Erythroblast (primary cell): Measurements from ENCODE around the gene C3.

Source experiments
- DNase-seq, 2 experiments: peaks; one replicate each; lab custom pipeline; 2025; lab: John Stamatoyannopoulos, UW
- GATA1 ChIP-seq: IDR thresholded peaks from 2 replicates; pipeline ENCODE4 v1.6.1; 2011; ENCODE audit warnings: low read depth, mild to moderate bottlenecking, control low read depth, low read length, moderate library complexity
- POLR2A ChIP-seq: IDR thresholded peaks from 2 replicates; pipeline ENCODE4 v1.6.1; 2011; ENCODE audit warnings: mild to moderate bottlenecking, low read length

C3 gene

DNA sequence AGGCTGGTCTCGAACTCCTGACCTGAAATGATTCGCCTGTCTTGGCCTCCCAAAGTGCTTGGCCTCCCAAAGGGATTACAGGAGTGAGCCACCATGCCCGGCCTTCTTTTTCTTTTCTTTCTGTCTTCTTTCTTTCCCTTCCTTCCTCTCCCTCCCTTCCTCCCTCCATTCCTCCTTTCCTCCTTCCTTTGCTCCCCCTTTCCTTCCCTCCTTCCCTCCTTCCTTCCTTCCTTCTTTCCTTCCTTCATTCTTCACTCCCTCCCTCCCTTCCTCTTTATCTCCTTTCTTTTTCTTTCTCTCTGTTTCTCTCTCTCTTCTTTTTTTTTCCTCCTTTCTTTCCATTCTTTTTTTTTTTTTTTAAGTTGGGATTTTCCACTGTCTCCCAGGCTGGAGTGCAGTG, 12.1 kb downstream of the C3 start:
- TF ChIP-seq GATA1: no peak
- TF ChIP-seq POLR2A: no peak

DNA sequence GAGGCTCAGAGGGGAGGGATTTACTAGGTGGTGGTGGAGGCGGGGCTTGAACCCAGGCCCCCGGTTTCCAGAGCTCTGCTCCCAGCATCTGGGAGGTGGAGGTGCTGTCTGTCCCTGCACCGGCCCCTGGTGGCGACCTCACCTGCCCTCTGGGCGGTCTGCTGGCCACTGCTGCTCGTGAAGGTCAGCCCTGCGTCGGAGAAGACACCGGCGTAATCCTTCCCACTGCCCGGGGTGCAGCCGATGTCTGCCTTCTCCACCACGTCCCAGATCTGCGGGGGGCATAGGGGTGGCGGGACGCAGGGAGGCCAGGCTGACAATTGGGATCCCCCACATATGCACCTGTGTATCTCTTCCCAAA, 12.8 kb downstream of the C3 start:
- no peak for TF ChIP-seq POLR2A
- no peak for TF ChIP-seq GATA1
- no peak for DNase-seq

More for the DNA sequence above, 12.1 kb downstream of the C3 start:
- no peak for DNase-seq

DNA sequence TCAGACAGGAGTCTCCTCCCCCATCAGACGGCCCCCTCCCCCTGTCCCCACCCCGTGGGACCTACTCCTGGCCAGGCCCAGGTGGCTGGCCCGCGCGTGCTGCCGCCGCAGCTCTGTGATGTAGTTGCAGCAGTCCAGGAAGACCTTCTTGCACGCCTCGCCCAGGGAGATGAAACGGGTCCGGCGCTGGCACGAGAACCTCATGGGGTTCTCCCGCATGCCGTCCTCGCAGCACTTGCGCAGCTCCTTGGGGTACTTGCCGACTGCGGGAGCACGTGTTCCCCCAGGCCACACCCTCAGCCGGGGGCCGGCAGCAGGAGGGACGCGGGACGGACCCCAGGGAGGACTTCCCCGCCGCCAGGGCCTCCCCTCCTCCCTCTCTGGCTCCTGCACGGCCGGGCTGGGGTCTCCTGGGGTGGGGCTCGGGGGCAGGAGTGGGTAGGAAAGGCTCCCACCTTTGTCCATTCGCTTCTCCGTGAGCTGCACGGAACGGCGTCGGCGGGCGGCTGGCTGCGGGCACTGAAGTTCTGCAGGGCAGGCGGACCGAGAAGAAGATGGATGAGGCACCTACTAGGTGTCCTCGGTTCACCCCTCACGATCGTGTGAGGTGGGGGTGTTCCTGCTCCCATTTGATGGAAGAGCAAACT, 13.3 kb downstream of the C3 start:
- DNase-seq: no peak
- TF ChIP-seq POLR2A: no peak
- no peak for TF ChIP-seq GATA1

DNA sequence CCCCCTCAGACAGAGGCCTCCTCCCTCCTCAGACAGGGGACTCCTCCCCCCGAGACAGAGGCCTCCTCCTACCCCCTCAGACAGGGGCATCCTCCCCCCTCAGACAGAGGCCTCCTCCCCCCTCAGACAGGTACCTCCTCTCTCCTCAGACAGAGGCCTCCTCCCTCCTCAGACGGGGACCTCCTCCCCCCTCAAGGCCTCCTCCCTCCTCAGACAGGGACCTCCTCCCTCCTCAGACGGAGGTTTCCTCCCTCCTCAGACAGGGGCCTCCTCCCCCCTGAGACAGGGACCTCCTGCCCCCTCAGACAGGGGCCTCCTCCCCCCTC, 13.9 kb downstream of the C3 start:
- no peak for DNase-seq
- TF ChIP-seq GATA1 (no peak), POLR2A (no peak)

DNA sequence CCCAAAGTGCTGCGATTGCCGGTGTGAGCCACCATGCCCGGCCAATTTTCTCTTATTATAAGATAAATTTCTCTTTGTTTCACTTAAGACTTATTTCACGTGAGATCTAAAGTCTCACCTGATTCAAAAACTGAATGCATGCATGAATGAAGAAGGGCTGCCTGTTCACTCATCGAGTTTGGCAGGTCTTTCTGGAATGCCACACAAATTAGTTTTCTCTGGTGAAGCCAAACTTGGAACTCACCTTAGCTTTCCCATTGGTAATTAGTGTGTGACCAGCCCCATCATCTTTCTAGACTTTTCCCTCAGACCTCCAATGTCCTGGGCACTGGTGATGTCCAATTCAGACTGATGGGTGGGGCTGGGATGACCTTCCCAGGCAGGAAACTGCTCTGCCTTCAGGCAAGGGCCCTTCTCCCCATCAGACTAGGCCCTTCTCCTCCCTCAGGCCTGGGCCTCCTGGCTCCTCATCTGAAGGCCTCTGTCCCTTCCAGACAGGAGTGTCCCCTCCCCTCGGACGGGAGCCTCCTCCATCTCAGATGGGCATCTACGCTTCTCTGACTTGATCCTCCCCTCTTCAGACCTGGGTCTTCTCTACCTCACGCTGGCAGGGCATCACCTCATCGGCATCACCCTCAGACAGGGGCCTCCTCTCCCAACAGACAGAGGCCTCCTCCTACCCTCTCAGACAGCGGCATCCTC, 14.4 kb downstream of the C3 start:
- no peak for DNase-seq
- no peak for TF ChIP-seq GATA1
- no peak for TF ChIP-seq POLR2A

DNA sequence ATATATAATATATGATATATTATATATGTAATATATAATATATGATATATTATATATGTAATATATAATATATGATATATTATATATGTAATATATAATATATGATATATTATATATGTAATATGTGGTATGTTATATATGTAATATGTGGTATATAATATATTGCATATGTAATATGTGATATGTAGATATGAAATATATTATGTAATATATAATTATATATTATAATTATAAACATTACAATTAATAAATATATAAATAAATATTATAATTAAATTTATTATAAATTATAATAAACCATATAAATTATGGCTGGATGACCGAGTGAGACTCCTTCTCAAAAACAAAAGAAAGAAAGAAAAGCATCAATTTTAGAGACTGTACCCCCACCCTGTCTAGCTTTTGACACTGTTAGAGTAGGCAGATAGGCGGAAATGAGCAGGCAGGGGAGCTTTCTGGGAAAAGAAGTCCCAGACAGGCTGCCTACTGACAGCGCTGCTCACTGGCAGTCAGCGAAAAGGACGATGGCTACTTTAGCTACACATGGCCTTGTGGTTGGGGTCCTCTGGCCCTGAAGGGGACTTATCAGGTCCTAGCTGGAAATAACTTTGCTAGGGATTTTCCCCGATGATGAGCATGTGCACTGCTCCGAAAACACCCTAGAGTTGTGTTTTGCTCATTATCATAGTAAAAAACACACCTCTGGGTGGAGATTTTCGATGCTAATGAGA, 19.7 kb downstream of the C3 start:
- no peak for DNase-seq
- TF ChIP-seq POLR2A: no peak
- no peak for TF ChIP-seq GATA1

DNA sequence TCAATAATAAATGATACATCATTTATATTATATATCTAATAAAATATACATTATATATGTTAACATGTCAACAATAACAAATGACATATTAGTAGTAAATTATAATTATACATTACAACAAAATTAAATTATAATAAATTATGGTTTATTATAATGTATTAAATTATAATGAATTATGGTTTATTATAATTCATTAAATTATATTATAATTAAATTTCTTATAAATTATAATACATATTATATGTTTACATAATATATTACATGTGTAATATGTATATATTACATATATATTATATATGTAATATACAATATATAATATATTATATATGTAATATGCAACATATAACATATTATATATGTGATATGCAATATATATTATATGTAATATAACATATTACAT, 20.5 kb downstream of the C3 start:
- DNase-seq: no peak
- no peak for TF ChIP-seq GATA1
- no peak for TF ChIP-seq POLR2A

DNA sequence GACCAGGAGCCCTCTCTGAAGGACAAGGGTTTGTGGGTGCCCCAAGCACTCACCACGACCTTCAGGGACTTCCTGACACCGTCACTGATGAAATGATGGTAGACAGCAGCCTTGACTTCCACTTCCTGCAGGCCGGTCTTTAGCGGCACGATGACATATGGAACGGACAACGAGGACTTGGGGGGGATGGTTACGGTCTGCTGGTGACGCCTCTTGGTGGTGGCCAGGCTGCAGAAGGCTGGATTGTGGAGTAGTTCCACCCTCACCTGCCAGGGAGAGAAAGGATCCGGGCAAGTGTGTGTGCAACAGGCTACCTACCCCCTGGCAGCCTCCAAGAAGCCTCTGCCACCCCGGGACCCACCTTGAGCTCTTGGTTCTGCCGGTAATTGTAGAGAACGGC, 23.2 kb downstream of the C3 start:
- TF ChIP-seq POLR2A (no peak), GATA1 (no peak)
- no peak for DNase-seq

DNA sequence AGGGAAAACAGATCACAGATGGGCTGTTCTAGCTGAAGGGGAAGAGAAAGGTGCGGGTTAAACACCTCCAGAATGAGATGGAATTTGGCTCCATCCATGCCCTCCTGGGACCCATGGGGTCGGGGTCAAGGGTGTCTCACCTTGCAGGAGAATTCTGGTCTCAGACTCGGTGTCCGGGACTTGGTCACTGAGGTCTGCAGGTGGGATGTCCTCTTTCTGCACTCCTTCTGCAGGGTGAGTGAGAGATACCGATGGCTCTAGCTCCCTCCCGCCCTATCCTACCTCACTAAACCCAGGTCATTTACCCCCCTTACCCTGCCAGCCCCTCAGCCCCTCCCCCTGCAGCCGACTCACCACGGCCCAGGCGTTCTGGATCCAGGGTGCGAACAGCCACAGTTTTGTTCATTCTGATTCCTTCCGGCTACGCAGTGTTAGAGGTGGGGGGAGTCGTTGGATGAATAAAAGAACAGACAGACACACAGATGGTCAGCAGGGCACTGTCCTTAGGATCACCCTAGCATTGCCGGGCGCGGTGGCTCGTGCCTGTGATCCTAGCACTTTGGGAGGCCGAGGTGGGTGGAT, 24.1 kb downstream of the C3 start:
- no peak for DNase-seq
- TF ChIP-seq POLR2A: no peak
- TF ChIP-seq GATA1: no peak

DNA sequence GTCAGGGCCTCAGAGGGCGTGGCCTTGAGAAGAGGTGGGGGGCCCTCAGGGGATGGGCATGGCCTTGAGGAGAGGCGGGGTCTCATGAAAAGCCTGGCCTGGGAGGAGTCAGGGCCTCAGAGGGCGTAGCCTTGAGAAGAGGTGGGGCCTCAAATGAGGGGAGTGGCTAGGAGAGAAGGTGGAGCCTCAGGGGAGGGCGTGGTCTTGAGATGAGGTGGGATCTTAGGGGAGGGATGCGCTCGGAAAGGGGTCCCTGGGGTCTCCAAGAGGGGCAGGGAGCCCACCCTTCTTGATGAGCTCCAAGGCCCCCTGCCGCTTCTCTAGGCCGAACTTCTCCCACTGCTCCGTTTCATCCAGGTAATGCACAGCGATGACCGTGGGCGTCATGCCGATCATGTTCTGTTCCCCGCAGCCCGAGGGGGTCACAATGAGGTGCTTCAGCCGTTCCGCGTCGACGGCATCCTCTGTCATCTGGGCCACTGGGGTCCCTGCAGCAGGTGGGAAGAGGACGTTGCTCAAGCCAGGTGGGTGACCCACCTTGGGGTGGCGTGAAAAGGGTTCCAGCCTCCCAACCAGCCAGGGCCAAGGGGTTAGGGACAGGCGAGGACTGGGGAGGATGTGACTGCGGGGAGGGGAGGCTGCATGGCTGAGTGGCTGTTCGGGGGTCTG, 26.2 kb downstream of the C3 start:
- DNase-seq: no peak
- no peak for TF ChIP-seq POLR2A

DNA sequence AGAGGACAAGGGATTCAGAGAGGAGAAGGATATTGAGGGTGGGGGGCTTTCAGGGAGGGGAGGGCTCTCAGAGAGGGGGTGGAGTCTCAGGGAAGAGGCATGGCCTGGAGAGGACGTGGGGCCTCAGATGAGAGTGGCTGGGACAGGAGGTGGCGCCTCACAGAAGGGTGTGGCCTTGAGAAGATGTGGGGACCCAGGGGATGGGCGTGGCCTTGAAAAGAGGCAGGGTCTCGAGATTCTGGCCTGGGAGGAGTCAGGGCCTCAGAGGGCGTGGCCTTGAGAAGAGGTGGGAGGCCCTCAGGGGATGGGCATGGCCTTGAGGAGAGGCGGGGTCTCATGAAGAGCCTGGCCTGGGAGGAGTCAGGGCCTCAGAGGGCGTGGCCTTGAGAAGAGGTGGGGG, 26.8 kb downstream of the C3 start:
- DNase-seq: no peak
- no peak for TF ChIP-seq GATA1
- TF ChIP-seq POLR2A: no peak

DNA sequence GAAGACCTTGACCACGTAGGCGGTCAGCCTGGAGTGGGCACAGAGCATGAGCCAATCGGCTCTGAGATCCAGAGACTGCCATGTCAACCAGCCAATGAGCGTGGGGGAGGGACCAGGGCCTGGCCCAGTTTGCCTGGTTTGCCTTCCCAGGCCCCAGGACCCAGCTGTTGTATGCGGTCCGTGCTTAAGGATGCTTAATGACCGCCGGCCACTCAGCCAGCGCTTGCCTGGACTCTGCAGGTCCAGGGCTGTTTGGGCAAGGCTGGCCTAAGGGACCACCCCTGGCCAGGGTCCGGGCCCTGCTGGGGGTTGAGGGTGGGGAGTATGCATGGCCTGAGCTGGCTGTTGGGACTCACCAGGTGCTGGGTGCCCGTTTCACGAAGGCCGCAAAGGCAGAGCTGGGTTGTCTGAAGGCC, 27.4 kb downstream of the C3 start:
- DNase-seq: no peak
- TF ChIP-seq POLR2A (no peak), GATA1 (no peak)

DNA sequence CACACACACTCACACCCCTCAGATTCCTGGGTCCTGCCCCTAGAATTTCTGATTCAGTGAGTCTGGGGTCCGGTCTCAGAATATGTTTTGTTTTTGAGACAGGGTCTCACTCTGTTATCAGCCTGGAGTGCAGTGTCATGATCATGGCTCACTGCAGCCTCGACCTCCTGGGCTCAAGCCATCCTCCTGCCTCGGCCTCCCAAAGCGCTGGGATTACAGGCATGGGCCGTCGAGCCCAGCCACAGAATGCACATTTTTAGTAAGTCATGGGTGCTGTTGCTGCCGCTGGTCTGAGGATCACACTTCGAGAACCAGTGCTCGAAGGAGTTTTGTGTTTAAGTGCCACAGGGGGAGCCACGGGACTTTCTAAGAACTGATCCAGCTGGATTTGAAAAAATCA, 28.4 kb downstream of the C3 start:
- DNase-seq: no peak
- no peak for TF ChIP-seq GATA1
- TF ChIP-seq POLR2A: no peak

DNA sequence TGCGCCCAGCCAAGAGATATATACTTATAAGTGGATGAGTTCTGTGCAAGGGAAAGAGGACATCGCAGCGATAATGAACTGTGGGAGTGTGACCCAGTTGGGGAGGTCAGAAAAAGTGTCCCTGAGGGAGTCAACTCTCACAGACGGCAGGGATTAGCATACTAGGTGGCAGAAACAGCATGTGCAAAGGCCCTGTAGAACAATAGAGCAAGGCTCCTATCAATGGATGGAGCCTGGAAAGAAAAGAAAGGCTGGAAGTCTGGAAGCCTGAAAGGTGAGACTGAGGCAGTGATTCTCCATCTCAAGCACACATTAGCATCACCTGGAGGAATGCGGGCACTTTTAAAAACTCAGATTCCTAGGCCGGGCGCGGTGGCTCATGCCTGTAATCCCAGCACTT, 29.1 kb downstream of the C3 start:
- TF ChIP-seq GATA1 (no peak), POLR2A (no peak)
- DNase-seq: no peak
